Measurements from ENCODE around the gene KCNS3.

KCNS3 gene

GRCh38 chr2:17877811-17878280, 621 bp upstream of the KCNS3 start:
- DNase-seq (ENCODE audit: low spot score) = peak; percentile 42

GRCh38 chr2:17879137-17879912, 858 bp downstream of the KCNS3 start:
- peak; percentile 92 for DNase-seq (ENCODE audit: low spot score)

GRCh38 chr2:17879913-17880274, 1.4 kb downstream of the KCNS3 start:
- no peak for DNase-seq (ENCODE audit: low spot score)

GRCh38 chr2:17892770-17893534, 14.5 kb downstream of the KCNS3 start:
- DNase-seq (ENCODE audit: low spot score) = no peak

- no peak for DNase-seq (ENCODE audit: low spot score)
Observed at GRCh38 chr2:17894005-17894404, 15.5 kb downstream of the KCNS3 start.

- no peak for DNase-seq (ENCODE audit: low spot score)
Observed at GRCh38 chr2:17894556-17894955, 16.1 kb downstream of the KCNS3 start.

- no peak for DNase-seq (ENCODE audit: low spot score)
Observed at GRCh38 chr2:17899871-17900270, 21.4 kb downstream of the KCNS3 start.

GRCh38 chr2:17901246-17901645, 22.8 kb downstream of the KCNS3 start:
- DNase-seq (ENCODE audit: low spot score) = no peak

GRCh38 chr2:17910980-17911379, 32.5 kb downstream of the KCNS3 start:
- DNase-seq (ENCODE audit: low spot score) = no peak

DNA sequence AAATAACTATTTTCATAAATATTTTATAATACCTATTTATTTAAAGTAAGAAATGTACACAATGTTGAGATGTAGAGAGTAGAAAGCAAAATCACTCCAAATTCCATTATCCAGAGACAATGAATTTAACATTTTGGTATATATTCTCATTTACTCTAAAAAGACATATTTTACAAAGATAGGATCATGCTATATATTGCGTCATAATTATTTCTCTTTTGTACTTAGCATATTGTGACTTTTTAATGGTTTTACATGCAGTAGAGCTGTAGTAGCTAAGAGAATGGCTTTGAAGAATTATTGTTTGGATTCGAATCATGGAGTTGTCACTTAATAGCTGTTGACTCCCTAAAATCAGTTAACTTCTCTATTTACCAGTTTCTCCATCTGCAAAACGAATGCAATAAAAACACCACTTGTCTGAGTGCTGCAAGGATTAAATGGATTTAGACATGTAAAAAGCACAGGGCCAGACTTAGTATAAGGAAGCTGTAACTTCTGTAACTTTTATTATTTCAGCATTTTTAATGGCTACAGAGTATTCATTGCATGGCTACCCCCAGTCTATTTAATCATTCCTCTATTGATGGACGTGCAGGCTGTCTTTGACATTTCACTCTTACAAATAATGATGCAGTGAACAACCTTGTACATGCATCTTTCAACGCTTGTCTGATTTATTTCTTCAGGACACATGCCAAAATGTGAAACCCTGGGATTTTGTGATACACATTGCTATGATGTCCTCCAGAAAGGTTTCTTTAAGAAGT, 33.2 kb downstream of the KCNS3 start:
- no peak for DNase-seq (ENCODE audit: low spot score)

DNA sequence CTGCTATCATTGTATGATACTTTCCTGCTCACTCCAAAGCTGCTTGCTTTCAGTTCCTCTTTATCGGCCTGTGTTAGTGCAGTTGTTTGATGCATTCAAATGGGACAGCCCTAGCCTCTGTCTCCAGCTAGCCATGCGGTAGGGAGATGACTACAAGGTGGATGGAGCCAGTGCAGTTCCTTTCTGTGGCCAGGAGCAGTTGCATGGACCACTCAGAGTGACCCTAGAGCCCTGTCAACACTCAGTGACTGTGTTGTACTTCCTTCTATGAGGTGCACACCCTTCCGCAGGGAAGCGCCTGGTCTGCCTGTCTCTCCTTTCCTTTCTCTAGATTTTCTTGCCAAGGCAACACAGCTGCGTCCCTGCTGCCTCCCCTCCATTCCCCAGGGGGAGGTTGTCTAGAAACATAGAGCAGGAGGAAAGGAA, 33.8 kb downstream of the KCNS3 start:
- no peak for DNase-seq (ENCODE audit: low spot score)

DNA sequence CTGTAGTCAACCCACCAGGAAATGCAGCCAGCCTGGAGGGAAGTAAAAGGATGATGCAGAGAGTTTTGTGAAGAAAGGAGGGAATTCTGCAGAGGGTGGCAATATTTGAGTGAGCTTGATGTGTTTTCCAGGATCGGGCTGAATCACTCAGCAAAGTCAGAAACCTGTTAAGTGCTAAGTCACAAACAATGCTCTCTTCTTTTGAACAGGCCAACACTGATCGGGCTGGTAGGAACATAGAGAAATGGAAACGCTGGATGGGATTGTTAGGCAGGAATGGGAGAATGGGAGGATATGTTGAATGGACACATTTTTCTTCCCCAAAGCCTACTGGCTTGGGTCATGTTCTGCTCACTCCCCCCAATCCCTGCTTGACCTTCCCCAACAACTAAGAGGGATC, 36.6 kb downstream of the KCNS3 start:
- DNase-seq (ENCODE audit: low spot score) = no peak

DNA sequence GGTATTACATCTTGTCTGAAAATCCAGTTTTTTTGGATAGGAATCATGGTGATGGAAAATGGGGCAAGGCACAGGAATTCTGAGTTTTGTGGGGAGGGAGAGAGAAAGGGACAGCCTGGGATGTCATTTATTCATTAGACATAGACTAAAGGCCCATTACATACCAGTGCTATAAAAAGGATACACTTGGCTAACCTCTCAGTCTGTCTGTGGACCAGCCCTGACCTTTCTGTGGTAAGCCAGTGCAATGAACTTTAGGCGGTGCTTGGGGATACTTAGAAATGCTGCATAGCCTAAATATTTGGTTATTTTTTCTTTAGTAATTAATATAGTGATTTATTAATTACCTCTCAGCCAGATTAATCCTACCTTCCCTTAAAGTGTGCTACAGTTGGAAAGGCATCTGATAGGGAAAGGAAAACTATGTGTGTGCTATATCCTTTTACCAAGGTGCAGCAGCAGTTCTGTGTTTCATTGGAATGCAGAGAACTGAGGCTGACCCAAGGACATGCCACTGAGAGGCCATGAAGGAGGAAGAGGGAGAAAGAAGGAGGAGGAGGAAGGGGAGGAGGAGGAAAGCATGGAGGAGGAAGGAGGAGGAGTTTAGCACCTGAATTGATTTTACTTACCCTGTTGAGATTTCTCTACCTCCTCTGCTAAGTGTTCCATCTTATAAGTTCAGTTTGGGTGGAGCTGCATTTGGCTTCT, 37.5 kb downstream of the KCNS3 start:
- no peak for DNase-seq (ENCODE audit: low spot score)

GRCh38 chr2:17916584-17916983, 38.1 kb downstream of the KCNS3 start:
- no peak for DNase-seq (ENCODE audit: low spot score)

DNA sequence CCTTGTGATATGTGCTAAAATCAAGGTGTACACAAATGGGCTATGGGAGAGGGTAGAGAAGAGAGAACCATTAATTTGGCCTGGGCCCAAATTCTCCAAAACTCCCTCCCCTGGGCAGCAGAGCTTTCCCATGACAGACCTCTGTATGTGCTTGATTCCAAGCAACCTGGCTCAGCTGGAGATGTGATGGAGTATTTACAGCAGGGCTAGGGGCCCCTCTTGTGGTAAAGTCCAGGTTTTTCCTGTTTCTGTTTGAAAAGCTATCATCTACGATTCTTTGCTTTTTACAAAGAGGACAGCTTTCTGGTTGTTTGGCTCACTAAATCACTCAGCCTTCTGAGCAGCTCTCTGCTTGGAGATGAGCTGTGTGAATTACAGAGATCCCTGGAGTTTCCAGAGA, 40.3 kb downstream of the KCNS3 start:
- DNase-seq (ENCODE audit: low spot score) = no peak

DNA sequence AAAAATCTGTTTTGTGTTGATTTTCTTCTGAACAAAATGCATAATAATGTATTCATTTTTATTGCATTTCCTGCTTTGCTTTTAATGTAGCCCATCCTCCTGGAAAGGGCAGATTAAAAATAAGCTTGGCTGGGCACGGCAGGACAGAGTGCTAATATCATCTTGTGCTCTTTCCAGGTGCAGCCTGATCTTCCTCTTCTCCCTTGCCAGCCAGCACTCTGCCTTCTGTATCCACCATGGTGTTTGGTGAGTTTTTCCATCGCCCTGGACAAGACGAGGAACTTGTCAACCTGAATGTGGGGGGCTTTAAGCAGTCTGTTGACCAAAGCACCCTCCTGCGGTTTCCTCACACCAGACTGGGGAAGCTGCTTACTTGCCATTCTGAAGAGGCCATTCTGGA, 52.3 kb downstream of the KCNS3 start:
- DNase-seq (ENCODE audit: low spot score) = no peak

DNA sequence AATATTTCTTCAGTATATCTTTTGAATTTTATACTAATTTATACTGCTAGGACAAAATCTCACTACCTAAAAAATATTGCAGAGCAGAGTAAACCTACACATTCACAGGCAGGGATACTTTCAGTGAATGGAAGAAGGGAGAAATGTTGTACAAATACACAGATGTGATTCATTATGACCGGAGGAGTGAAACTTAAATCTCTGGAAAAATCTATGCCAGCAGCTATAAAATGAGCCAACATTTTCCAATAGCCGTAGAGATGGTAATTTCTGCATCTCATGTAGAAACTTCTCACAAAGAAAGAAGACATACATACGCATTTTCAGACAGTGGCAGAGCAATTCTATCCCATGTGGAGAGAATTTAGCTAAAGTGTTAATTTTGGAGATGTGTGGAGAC, 54.8 kb downstream of the KCNS3 start:
- DNase-seq (ENCODE audit: low spot score) = no peak

GRCh38 chr2:17934721-17935120, 56.3 kb downstream of the KCNS3 start:
- peak; percentile 91 for DNase-seq (ENCODE audit: low spot score)

GRCh38 chr2:17935242-17935885, 56.9 kb downstream of the KCNS3 start:
- DNase-seq (ENCODE audit: low spot score) = no peak

GRCh38 chr2:17936599-17936998, 58.1 kb downstream of the KCNS3 start:
- DNase-seq (ENCODE audit: low spot score) = no peak

GRCh38 chr2:17940091-17940630, 61.7 kb downstream of the KCNS3 start:
- no peak for DNase-seq (ENCODE audit: low spot score)
